ENCODE data around the gene ORAI2.

Gene ORAI2

DNA sequence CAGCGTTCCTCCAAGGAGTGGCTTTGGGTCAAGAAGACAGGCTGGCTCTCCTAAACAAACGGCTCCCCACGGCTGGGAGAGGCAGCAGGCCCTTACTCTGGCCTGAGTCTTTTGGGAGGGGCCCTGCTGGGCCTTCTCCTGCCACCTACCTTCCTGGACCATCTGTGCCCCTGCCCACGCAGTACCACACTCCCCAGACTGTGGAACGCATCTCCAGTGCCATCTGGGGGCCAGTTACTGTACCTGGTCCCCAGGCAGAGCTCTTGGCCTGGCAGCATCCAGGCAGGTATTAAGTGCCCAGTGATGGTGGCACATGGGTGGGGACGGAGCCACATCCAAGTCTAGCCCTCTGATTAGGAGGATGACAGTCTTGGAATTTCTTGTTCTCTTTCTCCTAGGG, 16.9 kb downstream of the ORAI2 start:
- Histone ChIP-seq H3K4me1 (ENCODE audit: insufficient read depth, low read length, severe bottlenecking) (peaks cover 46% of the 10 kb centered on the region), H3K9ac (ENCODE audit: low read length) (no peak overlapping the region; the same call in 1 of the 2 replicates), H3K27ac (ENCODE audit: low read depth, low read length, poor library complexity, severe bottlenecking) (peak overlapping the region; percentile 73)

GRCh38 chr7:102451371-102452054, 18.1 kb downstream of the ORAI2 start:
- peaks cover 33% of the 10 kb centered on the region for H3K4me1 ChIP-seq (ENCODE audit: insufficient read depth, low read length, severe bottlenecking)
- H4K20me1 ChIP-seq (ENCODE audit: insufficient read depth, low read length): no peaks in the 10 kb centered on the region
- H3F3A ChIP-seq (ENCODE audit: insufficient read depth, low read length): no peaks in the 10 kb centered on the region; the same call in 1 of the 2 replicates
- peak overlapping the region; percentile 19 for H3K4me2 ChIP-seq (ENCODE audit: low read length)
- H3K9ac ChIP-seq (ENCODE audit: low read length): no peak overlapping the region; the same call in 1 of the 2 replicates
- no peaks in the 10 kb centered on the region for H3K9me3 ChIP-seq (ENCODE audit: low read length)
- H3K36me3 ChIP-seq (ENCODE audit: insufficient read depth, low read length): peaks cover 34% of the 10 kb centered on the region
- no peaks in the 10 kb centered on the region for H3K27me3 ChIP-seq (ENCODE audit: insufficient read depth, low read length)
- no peaks in the 10 kb centered on the region for H3K79me2 ChIP-seq (ENCODE audit: insufficient read depth, low read length)
- H2AFZ ChIP-seq (ENCODE audit: low read length): no peak overlapping the region
- TF ChIP-seq EZH2 (IDR thresholded peaks at IDR 0.05; ENCODE audit: borderline replicate concordance, low read length): no peak
- TF ChIP-seq, protein P1, sequence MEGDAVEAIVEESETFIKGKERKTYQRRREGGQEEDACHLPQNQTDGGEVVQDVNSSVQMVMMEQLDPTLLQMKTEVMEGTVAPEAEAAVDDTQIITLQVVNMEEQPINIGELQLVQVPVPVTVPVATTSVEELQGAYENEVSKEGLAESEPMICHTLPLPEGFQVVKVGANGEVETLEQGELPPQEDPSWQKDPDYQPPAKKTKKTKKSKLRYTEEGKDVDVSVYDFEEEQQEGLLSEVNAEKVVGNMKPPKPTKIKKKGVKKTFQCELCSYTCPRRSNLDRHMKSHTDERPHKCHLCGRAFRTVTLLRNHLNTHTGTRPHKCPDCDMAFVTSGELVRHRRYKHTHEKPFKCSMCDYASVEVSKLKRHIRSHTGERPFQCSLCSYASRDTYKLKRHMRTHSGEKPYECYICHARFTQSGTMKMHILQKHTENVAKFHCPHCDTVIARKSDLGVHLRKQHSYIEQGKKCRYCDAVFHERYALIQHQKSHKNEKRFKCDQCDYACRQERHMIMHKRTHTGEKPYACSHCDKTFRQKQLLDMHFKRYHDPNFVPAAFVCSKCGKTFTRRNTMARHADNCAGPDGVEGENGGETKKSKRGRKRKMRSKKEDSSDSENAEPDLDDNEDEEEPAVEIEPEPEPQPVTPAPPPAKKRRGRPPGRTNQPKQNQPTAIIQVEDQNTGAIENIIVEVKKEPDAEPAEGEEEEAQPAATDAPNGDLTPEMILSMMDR (IDR thresholded peaks at IDR 0.05; ENCODE audit: low read length): no peak
- H3K9me2 ChIP-seq (ENCODE audit: low read depth, low read length): no peaks in the 10 kb centered on the region
- H3K27ac ChIP-seq (ENCODE audit: low read depth, low read length, poor library complexity, severe bottlenecking): peak overlapping the region; percentile 73
- H3K4me3 ChIP-seq (ENCODE audit: low read depth, low read length, poor library complexity, severe bottlenecking): no peak overlapping the region

More for the DNA sequence above, 16.9 kb downstream of the ORAI2 start:
- Histone ChIP-seq H2AFZ (ENCODE audit: low read length) (no peak overlapping the region), H3F3A (ENCODE audit: insufficient read depth, low read length) (no peaks in the 10 kb centered on the region; the same call in 1 of the 2 replicates), H3K79me2 (ENCODE audit: insufficient read depth, low read length) (no peaks in the 10 kb centered on the region), H3K36me3 (ENCODE audit: insufficient read depth, low read length) (peaks cover 40% of the 10 kb centered on the region), H3K27me3 (ENCODE audit: insufficient read depth, low read length) (no peaks in the 10 kb centered on the region), H3K4me3 (ENCODE audit: low read depth, low read length, poor library complexity, severe bottlenecking) (no peak overlapping the region), H3K9me2 (ENCODE audit: low read depth, low read length) (no peaks in the 10 kb centered on the region), H4K20me1 (ENCODE audit: insufficient read depth, low read length) (no peaks in the 10 kb centered on the region), H3K4me2 (ENCODE audit: low read length) (no peak overlapping the region), H3K9me3 (ENCODE audit: low read length) (no peaks in the 10 kb centered on the region)
- no peak for TF ChIP-seq EZH2 (IDR thresholded peaks at IDR 0.05; ENCODE audit: borderline replicate concordance, low read length)
- TF ChIP-seq, protein P1 (IDR thresholded peaks at IDR 0.05; ENCODE audit: low read length): peak; percentile 97

- H3F3A ChIP-seq (ENCODE audit: insufficient read depth, low read length): no peaks in the 10 kb centered on the region; the same call in 1 of the 2 replicates
- peaks cover 34% of the 10 kb centered on the region for H3K36me3 ChIP-seq (ENCODE audit: insufficient read depth, low read length)
- H3K4me1 ChIP-seq (ENCODE audit: insufficient read depth, low read length, severe bottlenecking): peaks cover 28% of the 10 kb centered on the region
- peak overlapping the region; percentile 73 for H3K27ac ChIP-seq (ENCODE audit: low read depth, low read length, poor library complexity, severe bottlenecking)
- no peak overlapping the region for H2AFZ ChIP-seq (ENCODE audit: low read length)
- H3K4me3 ChIP-seq (ENCODE audit: low read depth, low read length, poor library complexity, severe bottlenecking): no peak overlapping the region
- no peaks in the 10 kb centered on the region for H4K20me1 ChIP-seq (ENCODE audit: insufficient read depth, low read length)
- H3K9me2 ChIP-seq (ENCODE audit: low read depth, low read length): no peaks in the 10 kb centered on the region
- H3K27me3 ChIP-seq (ENCODE audit: insufficient read depth, low read length): no peaks in the 10 kb centered on the region
- H3K4me2 ChIP-seq (ENCODE audit: low read length): no peak overlapping the region
- H3K79me2 ChIP-seq (ENCODE audit: insufficient read depth, low read length): no peaks in the 10 kb centered on the region
- no peaks in the 10 kb centered on the region for H3K9me3 ChIP-seq (ENCODE audit: low read length)
- no peak for TF ChIP-seq EZH2 (IDR thresholded peaks at IDR 0.05; ENCODE audit: borderline replicate concordance, low read length)
- TF ChIP-seq, protein P1 (IDR thresholded peaks at IDR 0.05; ENCODE audit: low read length): no peak
- H3K9ac ChIP-seq (ENCODE audit: low read length): no peak overlapping the region
These were observed 19.1 kb downstream of the ORAI2 start for GRCh38 chr7:102452451-102452850.

All from OCI-LY1 (cell line).